Measurements from ENCODE around the gene CARD16.
A peak's percentile ranks its signal among the peaks of the same experiment; 100 is the strongest.
"Not testable (repeated sequence)": the region's sequence is repeated elsewhere in the genome, so short reads cannot be mapped to it uniquely, and the experiment has no call there.

Gene CARD16

DNA sequence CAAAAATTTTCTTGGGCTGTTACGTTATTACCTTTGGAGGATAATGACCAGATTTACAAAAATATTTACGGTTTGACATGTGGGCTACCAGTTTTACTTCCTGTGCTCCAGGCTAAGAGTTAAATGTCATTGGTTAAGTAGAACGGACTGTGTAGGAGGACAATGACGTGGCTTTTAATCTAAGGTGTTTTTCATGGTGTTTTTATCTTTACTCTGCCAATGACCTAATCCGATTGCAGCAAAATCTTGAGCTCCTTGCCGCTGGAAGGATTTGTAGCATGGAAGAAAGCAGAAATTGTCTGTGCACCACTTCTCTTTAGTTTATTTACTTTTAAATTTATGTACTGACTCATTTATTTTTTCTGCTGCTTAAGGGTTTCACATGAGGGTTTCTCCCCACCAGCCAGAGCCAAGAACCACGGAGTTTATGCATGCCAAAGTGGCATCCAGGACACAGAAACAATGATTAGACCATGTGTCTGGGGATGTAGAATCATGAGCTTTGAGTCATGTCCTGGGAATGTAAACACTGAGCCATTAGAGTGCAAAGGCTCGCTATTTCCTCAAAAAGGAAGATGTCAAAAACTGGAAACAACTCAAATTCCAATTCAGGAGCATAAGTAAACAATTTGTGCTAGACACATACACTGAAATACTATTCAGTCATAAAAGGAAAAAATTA is 1.9 kb upstream of the CARD16 start:
- DNase-seq = no peak

- no peak for DNase-seq
Measured at GRCh38 chr11:105045676-105046296, 651 bp upstream of the CARD16 start.

- DNase-seq = no peak
Measured at GRCh38 chr11:105042178-105042577, 3.0 kb downstream of the CARD16 start.

DNA sequence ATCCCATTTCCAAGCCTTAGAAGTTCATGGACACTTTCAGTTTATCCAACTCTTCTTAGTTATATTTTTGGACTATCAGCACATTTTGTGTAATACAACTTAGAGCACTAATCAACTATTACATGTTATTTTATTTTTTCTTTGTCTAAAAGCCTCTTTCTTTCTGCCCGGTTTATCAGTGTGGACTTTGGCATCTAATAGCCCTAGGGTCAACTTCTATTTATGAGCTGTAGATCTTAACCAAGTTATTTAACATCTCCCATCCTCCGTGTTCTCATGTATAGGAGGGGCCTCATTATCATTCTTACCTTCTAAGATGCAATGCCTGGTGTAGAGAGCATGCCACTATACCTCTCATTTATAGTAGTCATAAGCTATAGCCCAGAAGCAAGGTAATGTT is 4.4 kb downstream of the CARD16 start:
- DNase-seq = no peak

DNA sequence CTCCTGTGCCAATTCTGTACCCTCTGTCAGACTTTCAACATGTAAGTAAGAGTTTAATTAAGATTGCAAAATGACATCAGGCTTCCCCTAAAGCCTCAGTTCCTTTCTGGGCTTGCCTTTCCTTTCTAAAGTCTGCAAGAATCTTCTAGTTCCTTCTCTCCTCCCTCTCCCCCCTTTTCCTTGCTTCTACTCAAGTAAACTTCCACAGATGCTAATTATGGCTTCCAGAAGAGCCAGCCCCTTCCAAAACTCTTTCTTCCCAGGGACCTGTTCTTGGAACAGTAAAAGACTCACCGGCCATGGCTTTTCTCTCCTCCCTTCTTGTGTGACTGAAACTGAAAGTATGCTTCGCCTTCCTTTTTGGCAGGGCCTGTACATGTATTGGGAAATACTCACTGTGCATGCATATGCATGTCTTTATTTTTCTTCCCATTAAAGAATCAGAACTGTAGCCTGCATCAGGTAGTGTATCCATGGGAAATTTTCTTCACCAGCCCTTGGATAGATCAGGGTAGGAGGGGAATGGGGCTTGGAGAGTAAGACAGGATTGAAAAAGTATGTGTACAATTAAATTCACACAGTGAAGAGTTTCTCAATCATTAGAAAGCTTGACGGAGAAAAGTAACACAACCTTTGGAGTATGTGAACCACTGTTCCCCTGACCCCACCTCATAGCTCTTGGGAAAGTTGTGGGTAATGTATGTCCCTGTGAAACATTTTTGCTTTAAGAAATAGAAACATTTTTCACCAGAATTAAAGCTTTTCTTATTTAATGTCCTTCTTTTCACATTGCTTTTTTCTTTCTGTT is 10.1 kb downstream of the CARD16 start, which contains the start of gene CASP1:
CASP1 (minus strand) TSS at position 332 of the 808 bp plus-strand sequence; CDS start at position 301, 31 bp downstream.
- peak; percentile 51 for DNase-seq

DNA sequence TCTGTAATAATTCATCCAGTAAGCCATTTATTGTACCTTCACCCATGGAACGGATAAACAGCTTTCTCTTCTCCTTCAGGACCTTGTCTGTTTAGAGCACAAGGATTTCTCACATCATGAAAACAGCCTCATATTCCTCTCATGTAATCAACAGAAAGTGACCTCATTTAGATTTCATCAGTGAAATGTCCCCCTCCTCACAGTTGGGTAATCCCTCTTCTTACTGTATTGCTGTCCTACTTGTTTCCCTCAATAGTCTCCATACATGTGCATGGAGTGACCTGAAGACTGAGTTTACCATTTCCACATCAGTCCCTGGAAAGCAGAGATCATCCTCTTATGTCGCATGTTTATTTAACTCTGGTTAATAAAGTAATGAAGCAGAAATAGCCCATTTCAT is 10.7 kb downstream of the CARD16 start:
- DNase-seq = not testable (repeated sequence)

DNA sequence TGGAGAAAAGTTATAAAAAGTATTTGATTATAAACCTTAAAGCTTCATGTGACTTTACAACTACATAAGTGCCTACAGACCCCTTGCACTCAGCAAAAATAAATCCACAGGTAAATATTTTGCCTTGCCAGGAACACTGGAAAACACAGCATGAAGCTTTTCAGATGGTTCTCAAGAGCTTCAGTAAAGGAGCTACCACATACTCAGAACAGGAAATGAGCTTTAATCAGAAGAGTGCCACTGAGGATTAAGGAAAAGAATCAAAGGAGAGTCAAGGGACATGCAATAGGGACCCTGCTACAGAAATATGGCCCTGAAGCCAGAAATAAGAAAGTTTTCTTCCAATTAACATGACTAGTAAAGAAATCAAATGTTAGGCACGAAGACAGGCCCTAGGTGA is 11.4 kb downstream of the CARD16 start:
- no peak for DNase-seq

DNA sequence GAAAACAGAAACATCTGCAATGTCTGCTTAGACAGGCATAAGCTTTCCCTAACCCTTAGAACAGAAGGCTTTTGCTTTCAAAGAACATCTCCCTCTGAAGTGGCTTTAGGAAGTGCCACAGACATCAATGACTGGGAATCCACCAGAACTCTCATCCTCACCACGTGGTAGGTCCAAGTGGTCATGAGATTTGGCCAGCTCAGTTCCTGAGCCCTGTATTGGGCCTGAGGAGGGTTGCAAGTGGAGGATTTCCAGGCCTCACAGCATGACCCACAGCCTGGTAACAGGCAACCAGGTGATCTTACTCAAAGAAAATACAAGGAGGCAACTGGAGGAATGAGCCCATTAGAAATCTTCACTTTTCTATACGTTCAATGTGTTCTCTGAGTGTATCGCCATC is 11.8 kb downstream of the CARD16 start:
- no peak for DNase-seq

DNA sequence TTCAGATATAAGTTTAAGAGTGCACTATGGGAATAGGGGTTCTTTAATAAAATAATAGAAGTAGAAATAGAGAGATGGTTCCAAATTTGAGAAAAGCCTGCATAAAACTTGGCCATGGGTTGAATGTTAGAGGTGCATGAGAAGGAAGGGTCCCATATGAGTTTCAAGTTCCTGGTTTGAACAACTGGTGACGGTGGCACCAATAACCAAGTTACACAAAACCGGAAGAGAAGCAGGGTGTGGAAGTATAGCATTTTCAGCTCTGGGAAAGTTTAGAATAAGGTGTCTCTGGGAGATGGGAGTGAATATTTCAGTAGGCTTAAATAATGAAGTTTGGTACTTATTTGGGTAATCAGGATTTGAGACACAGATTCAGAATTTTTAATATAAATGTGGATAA is 12.6 kb downstream of the CARD16 start:
- no peak for DNase-seq

DNA sequence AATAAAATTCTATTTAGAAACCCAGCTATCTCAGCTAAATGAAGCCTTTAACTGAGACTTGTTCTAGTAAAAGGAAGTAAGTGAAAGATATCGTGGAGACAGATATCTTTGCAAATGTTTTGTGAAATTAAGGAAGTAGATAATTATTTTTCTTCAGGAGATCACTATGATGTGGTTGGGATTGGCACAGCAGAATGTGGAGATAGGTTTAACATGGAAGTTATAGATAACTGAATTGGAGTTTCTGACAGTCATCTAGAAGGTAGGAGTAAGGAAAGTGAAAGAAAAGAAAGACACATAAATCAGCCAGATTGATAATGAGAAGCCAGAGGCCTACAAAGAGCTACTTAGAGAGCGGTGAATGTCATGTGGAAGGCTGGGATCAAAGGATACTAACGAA is 17.5 kb downstream of the CARD16 start:
- DNase-seq = no peak

GRCh38 chr11:105024394-105024793 is 20.7 kb downstream of the CARD16 start:
- no peak for DNase-seq

DNA sequence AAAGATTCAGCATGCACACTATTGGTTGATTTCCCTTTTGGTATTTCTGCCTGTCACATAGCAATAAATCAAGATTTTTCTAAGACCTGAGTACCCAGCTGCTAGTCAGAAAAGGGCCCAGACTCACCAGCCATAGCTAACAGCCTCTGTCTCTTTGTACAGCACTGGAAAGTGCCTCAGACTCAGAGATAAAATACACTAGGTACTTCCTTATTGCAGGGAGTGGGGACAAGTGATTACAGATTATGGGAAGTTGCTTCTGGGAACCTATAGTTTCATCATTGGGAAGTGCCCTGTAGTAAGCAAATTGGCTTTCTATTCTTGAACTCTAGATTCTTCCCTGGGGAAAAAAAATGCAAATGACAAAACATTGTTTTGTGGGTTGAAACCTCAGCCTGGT is 22.1 kb downstream of the CARD16 start, which contains the start of gene CASP5:
CASP5 (minus strand) TSS at position 166 of the 400 bp plus-strand sequence; CDS start at position 134, 32 bp downstream.
- peak; percentile 15 for DNase-seq

DNA sequence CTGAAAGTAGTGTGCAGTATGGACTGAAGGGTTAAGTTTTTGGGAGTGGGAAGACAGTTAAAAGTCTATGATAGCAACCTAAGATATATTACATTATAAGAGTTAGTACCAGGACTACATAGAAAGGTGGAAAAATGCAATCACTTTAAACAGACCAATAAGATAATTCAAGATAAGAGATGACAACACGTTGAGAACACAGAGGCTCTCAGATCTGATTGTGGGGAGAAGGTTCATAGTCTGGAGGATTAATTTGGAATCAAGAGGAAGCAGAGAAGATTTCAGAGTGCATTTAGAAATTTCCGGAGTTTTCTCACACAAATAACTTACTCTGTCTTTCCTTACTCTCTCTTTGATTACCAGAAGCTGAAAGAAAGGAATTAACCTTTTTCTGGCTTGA is 22.6 kb downstream of the CARD16 start:
- no peak for DNase-seq

GRCh38 chr11:105007463-105007862 is 37.7 kb downstream of the CARD16 start:
- no peak for DNase-seq

GRCh38 chr11:105005451-105005845 is 39.7 kb downstream of the CARD16 start:
- DNase-seq = no peak

DNA sequence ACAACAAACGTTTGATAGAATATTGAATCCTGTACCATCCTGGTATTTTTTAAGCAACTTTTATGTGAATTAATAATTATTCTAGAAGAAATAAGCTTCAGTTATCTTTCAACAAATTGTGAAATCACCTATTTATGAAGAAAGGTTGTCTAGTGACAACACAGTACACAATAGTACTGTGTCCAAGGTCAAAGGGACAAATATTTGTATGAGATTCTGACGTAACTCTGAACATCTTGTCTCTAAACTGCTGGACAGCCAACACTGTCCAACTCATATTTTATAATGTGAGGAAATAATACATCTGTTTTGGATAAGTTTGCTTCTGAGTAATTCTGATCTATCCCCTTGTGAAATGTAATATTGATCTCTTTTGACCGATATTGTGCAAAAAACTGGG is 41.1 kb downstream of the CARD16 start:
- no peak for DNase-seq

DNA sequence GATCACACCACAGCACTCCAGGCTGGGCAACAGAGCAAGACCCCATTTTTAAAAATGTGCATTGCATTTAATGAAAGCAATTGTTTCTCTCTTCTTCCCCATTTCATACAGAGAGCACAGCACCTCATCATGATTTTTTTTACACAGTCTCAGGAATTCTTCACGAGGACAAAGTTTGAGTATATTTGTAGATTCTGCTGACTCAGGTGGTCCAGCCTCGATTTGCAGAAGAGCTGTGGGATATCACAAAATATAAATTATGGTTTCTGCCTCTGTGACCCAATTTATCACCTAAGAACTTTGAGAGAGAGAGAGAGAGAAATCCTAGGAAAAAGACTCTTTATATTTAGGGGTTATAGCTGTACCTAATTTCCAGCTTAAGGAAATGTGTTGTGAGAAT is 42.0 kb downstream of the CARD16 start:
- no peak for DNase-seq

DNA sequence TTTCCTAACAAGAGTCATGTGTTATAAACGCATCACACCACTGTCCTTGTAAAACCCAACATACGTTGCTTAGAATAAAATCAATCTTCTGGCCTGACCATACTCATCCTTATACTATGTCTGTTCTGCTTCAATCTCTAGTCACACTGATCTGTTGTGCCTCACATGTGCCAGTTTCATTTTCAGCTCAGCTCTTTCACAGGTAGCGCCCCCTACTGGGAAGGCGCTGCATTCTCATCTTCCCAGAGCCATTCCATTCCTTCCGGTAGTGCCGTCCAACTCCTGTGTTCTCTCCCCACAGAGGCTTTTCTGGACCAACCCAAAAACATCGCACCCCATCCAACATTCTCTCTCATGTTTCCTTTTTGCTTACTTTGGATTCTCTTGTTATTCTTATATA is 44.3 kb downstream of the CARD16 start:
- no peak for DNase-seq

DNA sequence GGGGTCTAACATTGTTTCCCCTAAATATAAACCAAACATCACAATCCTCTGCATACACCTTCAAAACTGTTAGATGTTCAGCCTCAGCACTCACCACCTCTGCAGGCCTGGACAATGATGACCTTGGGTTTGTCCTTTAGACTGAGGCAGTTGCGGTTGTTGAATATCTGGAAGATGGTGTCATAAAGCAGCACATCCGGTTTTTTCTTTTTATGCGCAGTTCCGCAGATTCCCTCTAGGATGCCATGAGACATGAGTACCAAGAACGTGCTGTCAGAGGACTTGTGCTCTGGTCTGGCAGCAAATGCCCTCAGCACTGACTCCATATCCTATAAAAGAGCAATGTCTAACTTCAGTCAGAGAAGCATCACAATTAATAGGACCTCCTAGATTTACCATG is 45.0 kb downstream of the CARD16 start:
- DNase-seq = no peak

DNA sequence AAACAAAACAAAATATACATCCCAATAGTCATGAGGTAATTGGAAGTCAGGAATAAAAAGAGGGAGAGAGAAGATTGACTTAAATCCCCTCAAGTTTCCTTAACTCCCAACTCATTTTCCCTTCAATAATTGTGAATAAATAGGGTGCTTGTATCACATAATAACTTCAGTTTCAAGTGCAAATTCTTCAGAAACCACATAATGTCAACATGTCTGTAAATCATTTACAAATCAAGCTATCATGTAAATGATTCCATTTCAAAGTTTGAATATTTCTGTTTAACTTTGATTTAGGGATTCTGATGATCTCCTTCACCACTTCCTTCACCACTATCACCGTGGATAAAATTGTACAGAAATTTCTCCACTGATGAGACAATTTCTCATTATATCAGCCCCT is 45.4 kb downstream of the CARD16 start:
- DNase-seq = no peak

DNA sequence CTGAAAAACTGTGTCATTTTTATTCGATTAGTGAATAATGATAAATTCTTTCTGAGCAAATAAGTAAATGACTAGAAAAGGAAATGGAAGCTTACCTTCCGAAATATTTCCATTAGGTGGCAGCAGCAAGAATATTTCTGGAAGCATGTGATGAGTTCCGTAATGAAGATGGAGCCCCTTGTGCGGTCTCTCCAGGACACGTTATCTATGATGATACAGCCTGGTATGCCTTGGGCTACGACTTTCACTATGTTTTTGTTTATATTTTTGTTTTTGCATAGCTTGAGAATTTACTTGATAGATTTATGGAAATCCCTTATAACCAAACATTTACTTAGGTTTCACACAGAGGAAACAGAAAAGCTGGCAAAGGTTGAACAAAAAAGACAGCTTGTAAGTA is 47.8 kb downstream of the CARD16 start:
- DNase-seq = no peak

GRCh38 chr11:104995001-104995408 is 50.1 kb downstream of the CARD16 start:
- DNase-seq = no peak

DNA sequence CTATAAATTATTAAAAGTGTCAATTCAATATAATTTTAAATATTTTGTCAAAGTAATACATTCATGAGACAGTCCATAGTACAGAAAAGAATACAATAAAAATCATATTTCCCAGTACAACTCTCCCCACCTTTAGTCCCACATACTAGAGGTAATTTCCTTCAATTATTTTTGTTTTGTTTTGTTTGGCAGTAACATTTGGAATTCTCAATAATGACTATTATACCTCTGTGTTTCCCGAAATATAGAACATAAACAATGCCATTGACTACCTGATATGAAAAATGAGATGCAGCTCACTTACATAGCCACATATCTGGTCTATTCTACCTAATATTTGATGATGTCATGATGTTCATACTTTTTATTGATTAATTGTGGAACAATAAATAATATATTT is 52.4 kb downstream of the CARD16 start:
- no peak for DNase-seq

DNA sequence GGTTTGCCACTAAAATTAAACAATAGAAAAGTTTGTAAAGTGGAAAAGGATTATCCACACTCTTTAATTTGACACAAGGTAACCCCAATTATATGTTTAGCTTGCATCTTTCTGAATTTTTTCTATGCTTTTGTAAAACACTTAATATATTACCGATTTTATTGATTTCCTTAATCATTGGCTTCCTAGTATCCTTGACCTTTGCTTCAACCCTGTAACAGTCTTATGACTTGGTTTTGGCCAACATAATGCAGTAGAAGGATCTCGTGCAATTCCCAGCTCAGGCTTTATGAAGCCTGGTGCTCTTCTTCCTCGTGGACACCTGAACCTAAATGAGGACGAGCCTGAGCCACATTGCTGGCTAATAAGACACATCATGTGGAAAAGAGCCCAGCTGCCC is 53.1 kb downstream of the CARD16 start:
- DNase-seq = no peak
